Heart right ventricle (tissue), 16 donors: Measurements from ENCODE around the gene IVD. TPM values are rescaled to one million over a fixed set of nuclear protein-coding genes. Genes with fewer than 3 reads are reported as not detected.

ENCODE experiments used
- ATAC-seq, 8 donors: fragments of 200-7000 bp; cut with Tn5 transposase; one replicate each; pipeline ENCODE4 v1.9.1; 2020; ENCODE audit warnings: mild to moderate bottlenecking in 8 of 8, moderate library complexity in 8 of 8, moderate number of reproducible peaks in 1 of 8
- DNase-seq, 2 donors: peaks; one replicate each; pipeline ENCODE4 v3.0.0-alpha.2; 2020
- H3K27ac ChIP-seq, 10 donors: fragments of 200-600 bp; sonication (generic) in 2 of 10; one replicate each; pipeline versions ENCODE4 v1.5.0 to v1.8.0; 2020 to 2022; ENCODE audit warnings: mild to moderate bottlenecking in 3 of 10
- H3K27me3 ChIP-seq, 7 donors: fragments of 200-600 bp; one replicate each; pipeline ENCODE4 v1.8.0; 2021 to 2022; ENCODE audit warnings: mild to moderate bottlenecking in 2 of 7
- H3K36me3 ChIP-seq, 9 donors: fragments of 200-600 bp; sonication (generic) in 1 of 9; one replicate each; pipeline versions ENCODE4 v1.5.0 to v1.8.0; 2020 to 2022; ENCODE audit warnings: mild to moderate bottlenecking in 2 of 9
- H3K4me1 ChIP-seq, 9 donors: fragments of 200-600 bp; sonication (generic) in 1 of 9; one replicate each; pipeline versions ENCODE4 v1.5.0 to v1.8.0; 2020 to 2022; ENCODE audit warnings: mild to moderate bottlenecking in 4 of 9
- H3K4me3 ChIP-seq, 10 donors: fragments of 200-600 bp; sonication (generic) in 2 of 10; one replicate each; pipeline versions ENCODE4 v1.5.0 to v1.8.0; 2020 to 2022; ENCODE audit warnings: mild to moderate bottlenecking in 7 of 10, moderate library complexity in 2 of 10
- H3K9me3 ChIP-seq, 11 donors: fragments of 200-600 bp in 10 of 11; sonication (generic) in 2 of 11; one replicate each; pipeline versions ENCODE4 v1.5.0 to v1.8.0; 2013 to 2022; ENCODE audit warnings: mild to moderate bottlenecking in 2 of 11, control low read depth in 1 of 11, moderate library complexity in 1 of 11
- WGBS, 2 donors: extraction: QIAGEN DNeasy Blood & Tissue Kit; methylation state at CpG; one replicate each; pipeline ENCODE4 v1.1.7; 2013; ENCODE audit warnings: inconsistent platforms in 1 of 2; 5-methylcytosine and 5-hydroxymethylcytosine counted together
- intact Hi-C, 10 donors: fragments of 100-400 bp; cut with DNase I; formaldehyde crosslinking; loops; one replicate each; pipeline versions ENCODE4 v1.11.1 to v1.14.2; 2022
- polyA plus RNA-seq, 2 donors: library from polyadenylated mRNA; stranded (reverse); fragments of 200-250 nt; gene quantifications; one replicate each; pipeline ENCODE4 v1.2.3, GENCODE V29; 2013
- total RNA-seq, 10 donors: library from RNA; stranded (reverse); fragmentation: NEBNext Ultra II Directional in 3 of 10; extraction: Animal tissue kit (Norgen Biotek cat#: 25700) in 3 of 10; gene quantifications; one replicate each; pipeline versions ENCODE4 v1.2.1 to v1.2.4, GENCODE V29; 2021 to 2023
- TF ChIP-seq, protein P1 (sequence below), 9 donors: fragments of 200-600 bp; sonication (generic) in 2 of 9; IDR thresholded peaks; one replicate each; pipeline versions ENCODE4 v1.5.0 to v1.8.0; 2021 to 2022; ENCODE audit warnings: antibody characterized with exemption in 9 of 9, mild to moderate bottlenecking in 5 of 9, moderate library complexity in 1 of 9
- donor health status: Arrhythmogenic right ventricular cardiomyopathy.
- donor health status: ischemic (EF 13 %, LVEDD 7.1; RV severe dilation, severe dysfunction).
- donor health status: healthy with polysubstance abuse.
- donor health status: DM: no; HTN: yes; CAD: no.
- donor health status: DM: no; HTN: no; CAD: no.
- donor health status: ischemic (EF 25% LVEDD 6.9; RV normal size, moderate dysfunction).
- donor health status: ischemic (EF 25% LVEDD 5.7; RV mildly dilated, moderate dysfunction).
- donor health status: healthy.
- donor health status: DM: yes; HTN: yes; CAD: no.
- donor health status: Ischemic cardiomyopathy.
- donor health status: ischemic (EF 35%, LVEDD 5.7; RV mildly dilated, moderate dysfunction).
- donor health status: nonischemic (EF 11% LVEDD 7.7; RV severe dilation, severe dysfunction).
- donor health status: DM: yes; HTN: yes; CAD: no.
- donor health status: PGD.
- donor health status: ischemic (EF 29% LVEDD 5.4; RV normal size, mild dysfunction).
- donor health status: nonischemic (EF 23%, LVEDD 6.1; RV moderate dilation, normal function).

Gene IVD
- total and polyA plus RNA-seq, 12 donors = 42.2 to 143 (median 103) TPM

DNA sequence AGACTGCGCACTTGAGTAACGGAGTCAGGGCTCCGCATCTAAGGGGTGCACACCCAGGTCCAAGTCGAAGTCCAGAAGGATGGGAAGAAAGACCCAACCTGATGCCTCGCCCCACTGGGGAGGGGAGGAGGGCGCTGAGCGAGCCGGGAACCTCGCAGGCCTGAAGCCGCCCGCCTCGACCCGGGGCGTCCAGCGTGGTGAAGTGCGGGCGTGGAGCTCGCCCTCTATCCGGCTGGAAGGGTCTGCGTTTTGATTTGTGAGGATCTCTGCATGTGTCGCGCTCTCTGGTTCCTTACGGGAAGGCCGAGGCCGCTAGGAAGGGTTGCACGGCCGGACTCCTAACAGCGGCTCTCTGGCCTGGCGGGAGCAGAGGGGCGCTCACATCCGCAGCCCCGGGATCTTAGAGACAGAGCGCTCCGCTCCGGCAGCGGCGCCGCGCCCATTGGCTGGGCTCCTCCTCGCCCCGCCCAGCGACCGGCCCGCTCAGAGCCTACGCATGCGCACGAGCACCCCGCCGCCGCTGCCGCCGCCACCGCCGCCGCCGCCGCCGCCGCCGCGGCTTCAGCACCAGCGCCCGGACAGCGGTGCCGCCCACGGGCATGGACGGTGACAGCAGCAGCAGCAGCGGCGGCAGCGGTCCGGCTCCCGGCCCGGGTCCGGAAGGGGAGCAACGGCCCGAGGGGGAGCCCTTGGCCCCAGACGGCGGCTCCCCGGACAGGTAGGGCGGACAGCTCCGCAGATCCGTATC, 47.7 kb upstream of the IVD start, which contains the start of gene DISP2:
Gene DISP2 (plus strand): TSS at position 497 of the 748 bp plus-strand sequence. CDS start 103 bp downstream, at position 600.
- TF ChIP-seq, protein P1, sequence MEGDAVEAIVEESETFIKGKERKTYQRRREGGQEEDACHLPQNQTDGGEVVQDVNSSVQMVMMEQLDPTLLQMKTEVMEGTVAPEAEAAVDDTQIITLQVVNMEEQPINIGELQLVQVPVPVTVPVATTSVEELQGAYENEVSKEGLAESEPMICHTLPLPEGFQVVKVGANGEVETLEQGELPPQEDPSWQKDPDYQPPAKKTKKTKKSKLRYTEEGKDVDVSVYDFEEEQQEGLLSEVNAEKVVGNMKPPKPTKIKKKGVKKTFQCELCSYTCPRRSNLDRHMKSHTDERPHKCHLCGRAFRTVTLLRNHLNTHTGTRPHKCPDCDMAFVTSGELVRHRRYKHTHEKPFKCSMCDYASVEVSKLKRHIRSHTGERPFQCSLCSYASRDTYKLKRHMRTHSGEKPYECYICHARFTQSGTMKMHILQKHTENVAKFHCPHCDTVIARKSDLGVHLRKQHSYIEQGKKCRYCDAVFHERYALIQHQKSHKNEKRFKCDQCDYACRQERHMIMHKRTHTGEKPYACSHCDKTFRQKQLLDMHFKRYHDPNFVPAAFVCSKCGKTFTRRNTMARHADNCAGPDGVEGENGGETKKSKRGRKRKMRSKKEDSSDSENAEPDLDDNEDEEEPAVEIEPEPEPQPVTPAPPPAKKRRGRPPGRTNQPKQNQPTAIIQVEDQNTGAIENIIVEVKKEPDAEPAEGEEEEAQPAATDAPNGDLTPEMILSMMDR (IDR thresholded peaks at IDR 0.05) = no peak
- H3K27ac ChIP-seq = peak within 1 kb of the TSS in 4 of 10 donors; percentile 24 to 46 (median 35)

DNA sequence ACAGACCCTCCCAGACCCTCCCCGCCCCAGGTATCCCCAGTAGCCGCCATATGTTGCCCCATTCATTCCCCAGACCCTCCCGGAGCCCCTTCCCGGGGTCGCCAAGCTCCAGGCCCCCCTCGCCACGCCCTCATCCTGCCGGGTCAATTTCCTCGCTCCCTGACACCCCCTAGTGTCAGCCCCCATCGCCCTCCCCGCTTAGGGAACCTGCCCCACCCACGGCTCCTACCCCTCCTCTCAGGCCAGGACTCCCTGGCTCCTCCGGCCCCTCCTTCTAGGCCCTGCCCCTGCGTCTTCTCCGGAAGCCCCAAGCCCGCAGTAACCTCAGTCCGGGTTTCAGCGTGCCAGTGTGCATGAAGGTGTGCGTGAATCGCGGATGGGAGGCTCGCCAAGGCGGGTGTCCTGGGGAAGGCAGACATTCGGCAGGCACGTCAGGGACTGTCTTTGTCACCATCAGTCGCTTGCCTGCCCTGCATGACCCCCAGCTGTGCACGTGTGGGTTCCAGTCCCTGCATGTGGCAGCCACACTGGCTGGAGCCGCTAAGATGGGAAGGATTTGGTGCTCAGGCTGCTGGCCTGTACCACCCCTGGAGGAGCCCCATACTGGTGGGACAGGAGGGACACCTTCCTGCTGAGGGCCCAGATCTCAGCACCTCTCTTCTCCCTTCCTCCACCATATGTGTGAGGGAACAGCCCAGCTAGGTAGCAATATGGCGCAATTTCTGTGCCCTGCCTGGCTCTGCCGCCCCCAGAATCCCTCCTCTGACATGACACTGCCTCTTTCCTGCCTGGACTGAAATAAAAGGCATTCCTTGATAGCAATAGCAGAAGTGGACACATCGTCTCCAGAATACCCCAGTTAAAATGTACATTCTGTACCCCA, 46.9 kb upstream of the IVD start:
- DNase-seq (no peak), ATAC-seq (peak in 7 of 8 donors; percentile 6 to 42 (median 18))
- WGBS, 2 donors = 11 to 13% methylated on average over 31 of the region's 31 CpGs
- Histone ChIP-seq H3K4me1 (peaks cover 4 to 27% (median 17%) of the 10 kb centered on the region in 9 donors), H3K27me3 (peaks cover 0 to 4% (median 0%) of the 10 kb centered on the region in 7 donors), H3K36me3 (no peaks in the 10 kb centered on the region), H3K4me3 (peak overlapping the region in 9 of 10 donors; percentile 40 to 80 (median 59)), H3K9me3 (no peaks in the 10 kb centered on the region), H3K27ac (no peak overlapping the region)
- TF ChIP-seq, protein P1 (IDR thresholded peaks at IDR 0.05) = peak in 5 of 9 donors; percentile 6 to 34 (median 12)
- intact Hi-C loops = no loop called here

More for the DNA sequence above, 47.7 kb upstream of the IVD start, which contains the start of gene DISP2:
- Histone ChIP-seq H3K9me3 (no peaks in the 10 kb centered on the region), H3K36me3 (no peaks in the 10 kb centered on the region), H3K4me3 (peak within 1 kb of the TSS; percentile 21 to 80 (median 58)), H3K27me3 (peaks cover 0 to 4% (median 0%) of the 10 kb centered on the region in 7 donors), H3K4me1 (peaks cover 4 to 29% (median 17%) of the 10 kb centered on the region in 9 donors)
- DNase-seq (peak; percentile 85 to 92), ATAC-seq (peak; percentile 76 to 95 (median 94))
- WGBS, 2 donors = 3 to 4% methylated on average over 62 to 82 of the region's 82 CpGs
- intact Hi-C loops = no loop called here

DNA sequence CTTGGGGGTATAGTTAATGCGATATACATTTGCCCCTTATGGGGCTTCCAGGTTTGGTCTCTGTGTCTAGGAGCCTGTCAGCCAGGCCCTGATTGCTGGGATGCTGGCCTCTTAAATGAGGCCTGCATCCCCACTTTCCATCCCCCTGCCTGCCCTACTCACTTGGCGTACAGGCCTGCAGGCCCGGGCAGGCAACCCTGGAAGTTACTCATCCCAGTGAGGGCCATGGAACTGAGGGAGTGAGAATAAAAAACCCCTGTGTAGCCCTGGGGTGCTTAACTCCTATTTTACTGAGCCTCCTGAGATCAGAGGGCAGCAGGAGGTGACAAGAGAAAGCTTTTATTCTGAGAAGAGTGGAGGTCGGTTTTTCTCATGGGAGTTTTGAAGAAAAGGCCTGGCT, 45.6 kb upstream of the IVD start:
- DNase-seq (no peak), ATAC-seq (no peak)
- H3K27me3 ChIP-seq = peaks cover 0 to 4% (median 0%) of the 10 kb centered on the region in 7 donors
- H3K4me1 ChIP-seq = peaks cover 4 to 17% (median 11%) of the 10 kb centered on the region in 9 donors
- intact Hi-C loops = loop anchor here in 2 of 10 donors (5.0 to 10.0 kb wide), 2 partner anchors 52 to 55 kb away; no protein-coding TSS in a partner anchor
- TF ChIP-seq, protein P1 (IDR thresholded peaks at IDR 0.05) = no peak
- WGBS, 2 donors = 91 to 93% methylated on average over 4 of the region's 4 CpGs
- H3K9me3 ChIP-seq = no peaks in the 10 kb centered on the region
- H3K27ac ChIP-seq = no peak overlapping the region
- no peak overlapping the region for H3K4me3 ChIP-seq
- no peaks in the 10 kb centered on the region for H3K36me3 ChIP-seq

DNA sequence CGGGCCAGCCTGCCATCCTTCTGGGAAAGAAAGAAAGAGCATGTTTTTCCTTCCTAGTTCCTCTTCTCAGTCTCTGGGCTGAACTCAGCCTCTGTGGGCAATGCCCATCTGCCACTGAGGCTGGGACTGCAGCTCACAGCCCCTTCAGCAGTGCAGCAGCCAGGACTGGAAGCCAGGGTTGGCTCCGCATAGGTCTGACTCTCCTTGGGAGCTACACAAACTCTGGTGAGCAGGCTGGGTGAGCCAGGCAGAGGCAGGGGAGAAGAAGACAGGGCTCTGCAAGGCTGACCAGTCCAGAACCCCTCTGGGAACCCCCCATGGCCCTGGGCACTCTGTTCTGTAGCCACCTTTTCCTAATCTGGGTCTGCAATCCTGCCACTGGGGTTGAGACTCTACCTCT, 44.0 kb upstream of the IVD start:
- no peaks in the 10 kb centered on the region for H3K9me3 ChIP-seq
- no peaks in the 10 kb centered on the region for H3K36me3 ChIP-seq
- ATAC-seq (no peak), DNase-seq (no peak)
- WGBS, 2 donors = 82 to 92% methylated on average over 2 of the region's 2 CpGs
- H3K27ac ChIP-seq = no peak overlapping the region
- TF ChIP-seq, protein P1 (IDR thresholded peaks at IDR 0.05) = no peak
- no peak overlapping the region for H3K4me3 ChIP-seq
- intact Hi-C loops = loop anchor here in 2 of 10 donors (5.0 to 10.0 kb wide), 2 partner anchors 51 to 53 kb away; no protein-coding TSS in a partner anchor
- peaks cover 0 to 4% (median 0%) of the 10 kb centered on the region in 7 donors for H3K27me3 ChIP-seq
- peaks cover 6 to 33% (median 19%) of the 10 kb centered on the region in 9 donors for H3K4me1 ChIP-seq
